ENCODE results near the gene ABHD12B.

Gene ABHD12B

GRCh38 chr14:50947446-50947845, 75.6 kb downstream of the ABHD12B start:
- H3K27ac ChIP-seq = no peak overlapping the region
- H3K4me3 ChIP-seq (ENCODE audit: low read depth, low read length) = no peak overlapping the region
- peaks cover 2% of the 10 kb centered on the region for H3K4me1 ChIP-seq
- H3K4me2 ChIP-seq (ENCODE audit: low read length) = no peak overlapping the region
- H3K36me3 ChIP-seq (ENCODE audit: control insufficient read depth, insufficient read depth, low read length) = no peaks in the 10 kb centered on the region
- H3K79me2 ChIP-seq = no peaks in the 10 kb centered on the region
- H3K9ac ChIP-seq = no peak overlapping the region
- peak overlapping the region; percentile 12 for H2AFZ ChIP-seq
- TF ChIP-seq, protein P1, sequence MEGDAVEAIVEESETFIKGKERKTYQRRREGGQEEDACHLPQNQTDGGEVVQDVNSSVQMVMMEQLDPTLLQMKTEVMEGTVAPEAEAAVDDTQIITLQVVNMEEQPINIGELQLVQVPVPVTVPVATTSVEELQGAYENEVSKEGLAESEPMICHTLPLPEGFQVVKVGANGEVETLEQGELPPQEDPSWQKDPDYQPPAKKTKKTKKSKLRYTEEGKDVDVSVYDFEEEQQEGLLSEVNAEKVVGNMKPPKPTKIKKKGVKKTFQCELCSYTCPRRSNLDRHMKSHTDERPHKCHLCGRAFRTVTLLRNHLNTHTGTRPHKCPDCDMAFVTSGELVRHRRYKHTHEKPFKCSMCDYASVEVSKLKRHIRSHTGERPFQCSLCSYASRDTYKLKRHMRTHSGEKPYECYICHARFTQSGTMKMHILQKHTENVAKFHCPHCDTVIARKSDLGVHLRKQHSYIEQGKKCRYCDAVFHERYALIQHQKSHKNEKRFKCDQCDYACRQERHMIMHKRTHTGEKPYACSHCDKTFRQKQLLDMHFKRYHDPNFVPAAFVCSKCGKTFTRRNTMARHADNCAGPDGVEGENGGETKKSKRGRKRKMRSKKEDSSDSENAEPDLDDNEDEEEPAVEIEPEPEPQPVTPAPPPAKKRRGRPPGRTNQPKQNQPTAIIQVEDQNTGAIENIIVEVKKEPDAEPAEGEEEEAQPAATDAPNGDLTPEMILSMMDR (IDR thresholded peaks at IDR 0.05) = no peak
- no peaks in the 10 kb centered on the region for H3K27me3 ChIP-seq (ENCODE audit: control insufficient read depth, insufficient read depth, low read length)
- no peaks in the 10 kb centered on the region for H3K9me3 ChIP-seq (ENCODE audit: control insufficient read depth, low read length)

- TF ChIP-seq, protein P1 (IDR thresholded peaks at IDR 0.05) = no peak
- Histone ChIP-seq H3K36me3 (ENCODE audit: control insufficient read depth, insufficient read depth, low read length) (no peaks in the 10 kb centered on the region), H2AFZ (no peak overlapping the region), H3K9ac (no peak overlapping the region), H3K27ac (no peak overlapping the region), H3K9me3 (ENCODE audit: control insufficient read depth, low read length) (no peaks in the 10 kb centered on the region), H3K27me3 (ENCODE audit: control insufficient read depth, insufficient read depth, low read length) (no peaks in the 10 kb centered on the region), H3K4me1 (peaks cover 2% of the 10 kb centered on the region), H3K4me3 (ENCODE audit: low read depth, low read length) (no peak overlapping the region), H3K79me2 (no peaks in the 10 kb centered on the region), H3K4me2 (ENCODE audit: low read length) (no peak overlapping the region)
These were observed 76.4 kb downstream of the ABHD12B start for GRCh38 chr14:50948205-50948604.

GRCh38 chr14:50951032-50951431, 79.2 kb downstream of the ABHD12B start:
- Histone ChIP-seq H3K27me3 (ENCODE audit: control insufficient read depth, insufficient read depth, low read length) (no peaks in the 10 kb centered on the region), H3K9ac (no peak overlapping the region), H3K79me2 (no peaks in the 10 kb centered on the region), H3K4me1 (peaks cover 4% of the 10 kb centered on the region), H2AFZ (no peak overlapping the region), H3K4me3 (ENCODE audit: low read depth, low read length) (no peak overlapping the region), H3K9me3 (ENCODE audit: control insufficient read depth, low read length) (no peaks in the 10 kb centered on the region), H3K36me3 (ENCODE audit: control insufficient read depth, insufficient read depth, low read length) (no peaks in the 10 kb centered on the region), H3K27ac (no peak overlapping the region), H3K4me2 (ENCODE audit: low read length) (no peak overlapping the region)
- TF ChIP-seq, protein P1 (IDR thresholded peaks at IDR 0.05) = no peak

DNA sequence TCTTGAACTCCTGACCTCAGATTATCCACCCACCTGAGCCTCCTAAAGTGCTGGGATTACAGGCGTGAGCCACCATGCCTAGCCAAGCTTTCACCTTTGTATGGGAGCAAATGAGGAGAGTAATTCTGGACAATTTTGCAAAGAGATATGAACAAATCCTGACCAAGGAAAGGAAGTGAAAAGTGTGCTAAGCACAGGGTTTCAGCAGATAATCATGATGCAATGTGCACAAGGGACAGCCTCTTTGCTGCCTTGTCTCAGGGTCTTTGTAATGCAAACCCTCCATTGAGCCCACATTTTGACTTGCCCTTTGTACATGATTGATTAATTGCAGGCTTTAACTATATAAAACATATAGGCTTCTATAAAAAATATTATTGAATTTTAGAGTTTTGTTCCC, 81.6 kb downstream of the ABHD12B start:
- no peaks in the 10 kb centered on the region for H3K36me3 ChIP-seq (ENCODE audit: control insufficient read depth, insufficient read depth, low read length)
- H3K27me3 ChIP-seq (ENCODE audit: control insufficient read depth, insufficient read depth, low read length) = no peaks in the 10 kb centered on the region
- TF ChIP-seq, protein P1 (IDR thresholded peaks at IDR 0.05) = no peak
- H3K4me1 ChIP-seq = peaks cover 4% of the 10 kb centered on the region
- H3K4me3 ChIP-seq (ENCODE audit: low read depth, low read length) = no peak overlapping the region
- H3K9me3 ChIP-seq (ENCODE audit: control insufficient read depth, low read length) = no peaks in the 10 kb centered on the region
- H3K4me2 ChIP-seq (ENCODE audit: low read length) = no peak overlapping the region
- no peaks in the 10 kb centered on the region for H3K79me2 ChIP-seq
- H3K9ac ChIP-seq = no peak overlapping the region
- H2AFZ ChIP-seq = no peak overlapping the region
- H3K27ac ChIP-seq = no peak overlapping the region
